Neural cell (in vitro differentiated cells): ENCODE measurements around the gene OPN4. TPM values are rescaled to one million over a fixed set of nuclear protein-coding genes. Genes with fewer than 3 reads are reported as not detected.

Experiments used
- H2AFZ ChIP-seq: fragments of 200-600, 300-800 bp; sonication (generic), shearing (Covaris generic); 2 replicates; pipeline ENCODE4 v1.6.0; 2014; ENCODE audit warnings: low read depth, mild to moderate bottlenecking, antibody characterized with exemption, low read length, moderate library complexity
- H3F3A ChIP-seq: fragments of 200-600 bp; shearing (Covaris generic); 2 replicates; pipeline ENCODE4 v1.6.1; 2016; ENCODE audit warnings: mild to moderate bottlenecking, moderate library complexity, mixed read lengths, antibody characterized with exemption, low read length; ENCODE audit not compliant: insufficient read depth, poor library complexity, severe bottlenecking
- H3K27ac ChIP-seq: fragments of 200-600, 300-800 bp; sonication (generic), shearing (Covaris generic); 2 replicates; pipeline ENCODE4 v1.5.1; 2014; ENCODE audit warnings: mild to moderate bottlenecking, low read length, moderate library complexity
- H3K27me3 ChIP-seq: fragments of 300-800, 200-600 bp; sonication (generic), shearing (Covaris generic); 2 replicates; pipeline ENCODE4 v1.6.0; 2014; ENCODE audit warnings: mild to moderate bottlenecking, low read depth, low read length, moderate library complexity; ENCODE audit not compliant: insufficient read depth
- H3K36me3 ChIP-seq: fragments of 300-800, 200-600 bp; sonication (generic), shearing (Covaris generic); 2 replicates; pipeline ENCODE4 v1.5.1; 2014; ENCODE audit warnings: mild to moderate bottlenecking, antibody characterized with exemption, low read length, moderate library complexity; ENCODE audit not compliant: insufficient read depth
- H3K4me2 ChIP-seq: fragments of 300-800, 200-600 bp; sonication (generic), shearing (Covaris generic); 2 replicates; pipeline ENCODE4 v1.6.0; 2014; ENCODE audit warnings: mild to moderate bottlenecking, low read length
- H3K4me3 ChIP-seq: fragments of 300-800, 200-600 bp; sonication (generic), shearing (Covaris generic); 2 replicates; pipeline ENCODE4 v1.5.1; 2014; ENCODE audit warnings: mild to moderate bottlenecking, low read length, moderate library complexity
- H3K79me2 ChIP-seq: fragments of 200-600 bp; shearing (Covaris generic); replicated peaks from 2 replicates; pipeline ENCODE4 v1.6.0; 2014; ENCODE audit warnings: mild to moderate bottlenecking, low read length, moderate library complexity; ENCODE audit not compliant: insufficient read depth
- H3K9ac ChIP-seq: fragments of 300-800, 200-600 bp; sonication (generic), shearing (Covaris generic); 2 replicates; pipeline ENCODE4 v1.6.1; 2016; ENCODE audit warnings: mild to moderate bottlenecking, low read length, mixed read lengths
- H3K9me2 ChIP-seq: fragments of 200-600 bp; shearing (Covaris generic); 2 replicates; pipeline ENCODE4 v1.6.1; 2016; ENCODE audit warnings: mild to moderate bottlenecking, low read length, mixed read lengths; ENCODE audit not compliant: insufficient read depth
- H3K9me3 ChIP-seq: fragments of 200-600, 300-800 bp; sonication (generic), shearing (Covaris generic); 2 replicates; pipeline ENCODE4 v1.6.1; 2016; ENCODE audit warnings: mild to moderate bottlenecking, mixed run types, low read length, moderate library complexity, mixed read lengths
- H4K20me1 ChIP-seq: fragments of 200-600 bp; shearing (Covaris generic); 2 replicates; pipeline ENCODE4 v1.6.1; 2016; ENCODE audit warnings: mild to moderate bottlenecking, mixed run types; ENCODE audit not compliant: insufficient read depth
- EP300 ChIP-seq: fragments of 450-650 bp; conservative IDR thresholded peaks from 2 replicates; pipeline ENCODE4 v1.6.1; 2014; ENCODE audit warnings: antibody characterized with exemption, mild to moderate bottlenecking, moderate library complexity; ENCODE audit not compliant: poor library complexity, severe bottlenecking
- EZH2 ChIP-seq: fragments of 200-600, 300-800 bp; shearing (Covaris generic), sonication (generic); IDR thresholded peaks from 2 replicates; pipeline ENCODE4 v1.6.1; 2014; ENCODE audit warnings: antibody characterized with exemption, low read length, borderline replicate concordance, mild to moderate bottlenecking; ENCODE audit not compliant: insufficient read depth, poor library complexity, severe bottlenecking
- MXI1 ChIP-seq: fragments of 450-650 bp; conservative IDR thresholded peaks from 2 replicates; pipeline ENCODE4 v1.6.1; 2014; ENCODE audit warnings: antibody characterized with exemption, mild to moderate bottlenecking; ENCODE audit not compliant: poor library complexity, severe bottlenecking
- POLR2AphosphoS5 ChIP-seq: IDR thresholded peaks from 2 replicates; pipeline ENCODE4 v1.6.1; 2012
- RAD21 ChIP-seq: fragments of 450-650 bp; conservative IDR thresholded peaks from 2 replicates; pipeline ENCODE4 v1.6.1; 2014; ENCODE audit warnings: antibody characterized with exemption, mild to moderate bottlenecking, moderate library complexity
- SMC3 ChIP-seq: fragments of 450-650 bp; conservative IDR thresholded peaks from 2 replicates; pipeline ENCODE4 v1.6.1; 2014; ENCODE audit warnings: antibody characterized with exemption, mild to moderate bottlenecking, moderate library complexity; ENCODE audit not compliant: poor library complexity
- TAF1 ChIP-seq: IDR thresholded peaks from 2 replicates; pipeline ENCODE4 v1.6.1; 2012; ENCODE audit warnings: low read depth
- polyA plus RNA-seq: library from polyadenylated mRNA; depleted of rRNA; stranded (reverse); fragments of >200 nt; gene quantifications from 2 replicates; pipeline ENCODE4 v1.2.3, GENCODE V29; 2014
- TF ChIP-seq, protein P1 (sequence below): fragments of 450-650 bp; IDR thresholded peaks from 2 replicates; pipeline ENCODE4 v1.5.1; 2014; ENCODE audit warnings: antibody characterized with exemption, mild to moderate bottlenecking, moderate library complexity; ENCODE audit not compliant: poor library complexity, severe bottlenecking
- TF ChIP-seq, protein P2 (sequence below): IDR thresholded peaks from 2 replicates; pipeline ENCODE4 v1.6.1; 2012; ENCODE audit warnings: borderline replicate concordance

Gene OPN4
- polyA plus RNA-seq, 1 donor from 2014 or later, result not detected

DNA sequence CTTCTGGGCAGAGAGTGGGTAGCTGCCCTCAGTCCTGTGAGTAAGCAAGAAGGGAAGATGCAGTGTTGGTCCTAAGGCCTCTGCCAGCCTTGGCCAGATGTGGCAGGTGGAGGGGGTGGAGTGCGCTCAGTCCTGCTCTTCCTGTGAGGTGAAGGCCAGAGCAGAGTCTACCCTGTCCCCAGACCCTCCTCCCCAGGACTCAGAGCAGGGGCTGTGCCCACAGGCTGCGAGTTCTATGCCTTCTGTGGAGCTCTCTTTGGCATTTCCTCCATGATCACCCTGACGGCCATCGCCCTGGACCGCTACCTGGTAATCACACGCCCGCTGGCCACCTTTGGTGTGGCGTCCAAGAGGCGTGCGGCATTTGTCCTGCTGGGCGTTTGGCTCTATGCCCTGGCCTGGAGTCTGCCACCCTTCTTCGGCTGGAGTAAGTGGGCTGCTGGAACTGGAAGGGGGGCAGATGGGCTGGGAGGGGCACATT, 4.0 kb downstream of the OPN4 start:
- TF ChIP-seq EP300, result no peak
- no peak for TF ChIP-seq MXI1
- TF ChIP-seq POLR2AphosphoS5, result no peak
- TF ChIP-seq, protein P1, sequence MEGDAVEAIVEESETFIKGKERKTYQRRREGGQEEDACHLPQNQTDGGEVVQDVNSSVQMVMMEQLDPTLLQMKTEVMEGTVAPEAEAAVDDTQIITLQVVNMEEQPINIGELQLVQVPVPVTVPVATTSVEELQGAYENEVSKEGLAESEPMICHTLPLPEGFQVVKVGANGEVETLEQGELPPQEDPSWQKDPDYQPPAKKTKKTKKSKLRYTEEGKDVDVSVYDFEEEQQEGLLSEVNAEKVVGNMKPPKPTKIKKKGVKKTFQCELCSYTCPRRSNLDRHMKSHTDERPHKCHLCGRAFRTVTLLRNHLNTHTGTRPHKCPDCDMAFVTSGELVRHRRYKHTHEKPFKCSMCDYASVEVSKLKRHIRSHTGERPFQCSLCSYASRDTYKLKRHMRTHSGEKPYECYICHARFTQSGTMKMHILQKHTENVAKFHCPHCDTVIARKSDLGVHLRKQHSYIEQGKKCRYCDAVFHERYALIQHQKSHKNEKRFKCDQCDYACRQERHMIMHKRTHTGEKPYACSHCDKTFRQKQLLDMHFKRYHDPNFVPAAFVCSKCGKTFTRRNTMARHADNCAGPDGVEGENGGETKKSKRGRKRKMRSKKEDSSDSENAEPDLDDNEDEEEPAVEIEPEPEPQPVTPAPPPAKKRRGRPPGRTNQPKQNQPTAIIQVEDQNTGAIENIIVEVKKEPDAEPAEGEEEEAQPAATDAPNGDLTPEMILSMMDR, result no peak
- no peak for TF ChIP-seq TAF1
- TF ChIP-seq RAD21, result no peak
- no peak for TF ChIP-seq EZH2
- no peak for TF ChIP-seq SMC3
- TF ChIP-seq, protein P2, sequence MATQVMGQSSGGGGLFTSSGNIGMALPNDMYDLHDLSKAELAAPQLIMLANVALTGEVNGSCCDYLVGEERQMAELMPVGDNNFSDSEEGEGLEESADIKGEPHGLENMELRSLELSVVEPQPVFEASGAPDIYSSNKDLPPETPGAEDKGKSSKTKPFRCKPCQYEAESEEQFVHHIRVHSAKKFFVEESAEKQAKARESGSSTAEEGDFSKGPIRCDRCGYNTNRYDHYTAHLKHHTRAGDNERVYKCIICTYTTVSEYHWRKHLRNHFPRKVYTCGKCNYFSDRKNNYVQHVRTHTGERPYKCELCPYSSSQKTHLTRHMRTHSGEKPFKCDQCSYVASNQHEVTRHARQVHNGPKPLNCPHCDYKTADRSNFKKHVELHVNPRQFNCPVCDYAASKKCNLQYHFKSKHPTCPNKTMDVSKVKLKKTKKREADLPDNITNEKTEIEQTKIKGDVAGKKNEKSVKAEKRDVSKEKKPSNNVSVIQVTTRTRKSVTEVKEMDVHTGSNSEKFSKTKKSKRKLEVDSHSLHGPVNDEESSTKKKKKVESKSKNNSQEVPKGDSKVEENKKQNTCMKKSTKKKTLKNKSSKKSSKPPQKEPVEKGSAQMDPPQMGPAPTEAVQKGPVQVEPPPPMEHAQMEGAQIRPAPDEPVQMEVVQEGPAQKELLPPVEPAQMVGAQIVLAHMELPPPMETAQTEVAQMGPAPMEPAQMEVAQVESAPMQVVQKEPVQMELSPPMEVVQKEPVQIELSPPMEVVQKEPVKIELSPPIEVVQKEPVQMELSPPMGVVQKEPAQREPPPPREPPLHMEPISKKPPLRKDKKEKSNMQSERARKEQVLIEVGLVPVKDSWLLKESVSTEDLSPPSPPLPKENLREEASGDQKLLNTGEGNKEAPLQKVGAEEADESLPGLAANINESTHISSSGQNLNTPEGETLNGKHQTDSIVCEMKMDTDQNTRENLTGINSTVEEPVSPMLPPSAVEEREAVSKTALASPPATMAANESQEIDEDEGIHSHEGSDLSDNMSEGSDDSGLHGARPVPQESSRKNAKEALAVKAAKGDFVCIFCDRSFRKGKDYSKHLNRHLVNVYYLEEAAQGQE, result no peak
- Histone ChIP-seq H4K20me1 (no peaks in the 10 kb centered on the region), H2AFZ (no peak overlapping the region), H3K9me3 (no peaks in the 10 kb centered on the region), H3F3A (no peaks in the 10 kb centered on the region), H3K36me3 (no peaks in the 10 kb centered on the region), H3K9ac (no peak overlapping the region), H3K27ac (no peak overlapping the region), H3K4me2 (no peak overlapping the region), H3K79me2 (no peaks in the 10 kb centered on the region), H3K27me3 (no peaks in the 10 kb centered on the region), H3K4me3 (no peak overlapping the region), H3K9me2 (no peaks in the 10 kb centered on the region)

DNA sequence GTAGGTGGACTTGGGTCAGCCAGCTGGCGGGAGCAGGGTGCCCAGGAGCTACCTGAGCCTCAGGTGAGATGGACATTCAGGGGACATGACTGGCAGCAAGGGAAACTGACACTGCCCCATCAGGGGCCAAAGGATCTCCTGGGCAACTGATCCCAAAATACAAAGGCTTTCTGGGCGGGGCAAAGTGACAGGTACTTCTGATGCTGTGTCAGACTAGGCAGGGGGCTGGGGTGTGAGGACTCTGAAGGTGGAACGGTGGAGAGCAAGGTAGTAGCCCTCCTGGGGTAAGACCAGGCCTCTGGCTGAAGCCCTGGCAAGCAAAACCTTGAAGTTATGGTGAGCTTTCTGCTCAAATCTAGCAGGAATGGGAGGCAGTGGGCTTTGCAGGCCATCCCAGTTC, 4.4 kb downstream of the OPN4 start:
- no peak overlapping the region for H3K27ac ChIP-seq
- H3K9ac ChIP-seq, result no peak overlapping the region
- H3K4me3 ChIP-seq, result no peak overlapping the region
- no peak overlapping the region for H3K4me2 ChIP-seq
- H3K79me2 ChIP-seq, result no peaks in the 10 kb centered on the region
- no peaks in the 10 kb centered on the region for H3F3A ChIP-seq
- no peaks in the 10 kb centered on the region for H3K36me3 ChIP-seq
- H3K9me3 ChIP-seq, result no peaks in the 10 kb centered on the region
- no peaks in the 10 kb centered on the region for H3K27me3 ChIP-seq
- TF ChIP-seq RAD21, result no peak
- no peak for TF ChIP-seq EP300
- TF ChIP-seq POLR2AphosphoS5, result no peak
- no peak for TF ChIP-seq MXI1
- no peak for TF ChIP-seq SMC3
- no peak for TF ChIP-seq TAF1
- TF ChIP-seq, protein P2, result no peak
- no peak for TF ChIP-seq EZH2
- TF ChIP-seq, protein P1, result no peak
- H4K20me1 ChIP-seq, result no peaks in the 10 kb centered on the region
- no peaks in the 10 kb centered on the region for H3K9me2 ChIP-seq
- no peak overlapping the region for H2AFZ ChIP-seq
